ENCODE measurements around the gene ATAD3B.
"Not testable (repeated sequence)": the region's sequence is repeated elsewhere in the genome, so short reads cannot be mapped to it uniquely, and the experiment has no call there.

Gene ATAD3B

GRCh38 chr1:1514376-1514775 lies 42.8 kb downstream of the ATAD3B start:
- DNase-seq: not testable (repeated sequence)

- not testable (repeated sequence) for DNase-seq
Observed at GRCh38 chr1:1516923-1517322, 45.4 kb downstream of the ATAD3B start.

- DNase-seq: no peak
Observed at GRCh38 chr1:1517973-1518620, 46.5 kb downstream of the ATAD3B start.

GRCh38 chr1:1518621-1519007 lies 47.0 kb downstream of the ATAD3B start:
- not testable (repeated sequence) for DNase-seq

- not testable (repeated sequence) for DNase-seq
Observed at GRCh38 chr1:1519805-1520505, 48.4 kb downstream of the ATAD3B start.

GRCh38 chr1:1521331-1521730 lies 49.8 kb downstream of the ATAD3B start:
- DNase-seq: no peak

- not testable (repeated sequence) for DNase-seq
Observed at GRCh38 chr1:1522536-1522935, 51.0 kb downstream of the ATAD3B start.

- not testable (repeated sequence) for DNase-seq
Observed at GRCh38 chr1:1523226-1523625, 51.7 kb downstream of the ATAD3B start.

GRCh38 chr1:1523651-1524050 lies 52.1 kb downstream of the ATAD3B start:
- DNase-seq: not testable (repeated sequence)

- DNase-seq: not testable (repeated sequence)
Observed at GRCh38 chr1:1524750-1525383, 53.3 kb downstream of the ATAD3B start.

GRCh38 chr1:1526476-1526875 lies 54.9 kb downstream of the ATAD3B start:
- not testable (repeated sequence) for DNase-seq

- no peak for DNase-seq
Observed at GRCh38 chr1:1527092-1527816, 55.7 kb downstream of the ATAD3B start.

- no peak for DNase-seq
Observed at GRCh38 chr1:1528301-1529267, 57.0 kb downstream of the ATAD3B start.

- DNase-seq: no peak
Observed at GRCh38 chr1:1529321-1529720, 57.8 kb downstream of the ATAD3B start.

- no peak for DNase-seq
Observed at GRCh38 chr1:1529936-1530335, 58.4 kb downstream of the ATAD3B start.

- DNase-seq: no peak
Observed at GRCh38 chr1:1531947-1532346, 60.4 kb downstream of the ATAD3B start.

- not testable (repeated sequence) for DNase-seq
Observed at GRCh38 chr1:1533176-1533893, 61.8 kb downstream of the ATAD3B start.

GRCh38 chr1:1533894-1534291 lies 62.3 kb downstream of the ATAD3B start:
- not testable (repeated sequence) for DNase-seq

GRCh38 chr1:1534401-1535154 lies 63.0 kb downstream of the ATAD3B start:
- DNase-seq: no peak

- no peak for DNase-seq
Observed at GRCh38 chr1:1535201-1536018, 63.8 kb downstream of the ATAD3B start.

Measured in activated naive CD4-positive, alpha-beta T cell (primary cell).